SK-N-SH (cell line): ENCODE measurements around the gene DGUOK. TPM values are rescaled to one million over a fixed set of nuclear protein-coding genes. Genes with fewer than 3 reads are reported as not detected.
A peak's percentile ranks its signal among the peaks of the same experiment; 100 is the strongest.

Experiments
- CTCF ChIA-PET: fragments of 300-600, 350-600 bp; formaldehyde crosslinking; extraction: SDS; loops from one replicate; lab custom pipeline; 2021; lab: Yijun Ruan, JAX
- POLR2A ChIA-PET: fragments of 350-600 bp; sonication (Branson Sonifier 250); formaldehyde crosslinking; extraction: SDS; loops from one replicate; lab custom pipeline; 2020; ENCODE audit warnings: antibody characterized with exemption, inconsistent platforms; lab: Yijun Ruan, JAX
- DNase-seq: peaks from one replicate; pipeline ENCODE4 v3.0.0; 2012
- H2AFZ ChIP-seq: fragments of 200-600 bp; sonication (generic); 2 replicates; pipeline ENCODE4 v1.8.1; 2016; ENCODE audit warnings: antibody characterized with exemption, mild to moderate bottlenecking, low read depth
- H3F3A ChIP-seq: fragments of 200-600 bp; sonication (generic); replicated peaks from 2 replicates; pipeline ENCODE3; 2016; ENCODE audit warnings: antibody characterized with exemption, mild to moderate bottlenecking; ENCODE audit not compliant: insufficient read depth
- H3K27ac ChIP-seq, 2 experiments: fragments of 200-500 bp in 1 of 2; fragments of 200-600 bp in 1 of 2; sonication (Bioruptor generic) in 1 of 2; sonication (generic), shearing (Covaris generic) in 1 of 2; 2 replicates each; pipeline versions ENCODE4 v1.5.1 to v1.6.1; 2014 to 2016; ENCODE audit warnings: low read depth in 2 of 2, inconsistent platforms in 1 of 2, low read length in 1 of 2, mild to moderate bottlenecking in 1 of 2, mixed read lengths in 1 of 2
- H3K27me3 ChIP-seq: fragments of 200-600 bp; sonication (generic), shearing (Covaris generic); 2 replicates; pipeline ENCODE4 v1.6.1; 2016; ENCODE audit warnings: mixed run types; ENCODE audit not compliant: insufficient read depth
- H3K36me3 ChIP-seq, 2 experiments: fragments of 200-500 bp in 1 of 2; fragments of 200-600 bp in 1 of 2; sonication (Bioruptor generic) in 1 of 2; sonication (generic) in 1 of 2; replicated peaks in 1 of 2; 2 replicates each; pipeline versions ENCODE3 to v1.5.1; 2014 to 2016; ENCODE audit warnings: low read length in 1 of 2, mild to moderate bottlenecking in 1 of 2; ENCODE audit not compliant: insufficient read depth in 2 of 2, control insufficient read depth in 1 of 2
- H3K4me1 ChIP-seq, 2 experiments: fragments of 200-500 bp in 1 of 2; fragments of 200-600 bp in 1 of 2; sonication (Bioruptor generic) in 1 of 2; sonication (generic), shearing (Covaris generic) in 1 of 2; 2 replicates each; pipeline versions ENCODE4 v1.5.1 to v1.6.1; 2014 to 2016; ENCODE audit warnings: low read depth in 1 of 2, low read length in 1 of 2, mixed run types in 1 of 2; ENCODE audit not compliant: insufficient read depth in 2 of 2, control insufficient read depth in 1 of 2
- H3K4me2 ChIP-seq: fragments of 200-600 bp; sonication (generic), shearing (Covaris generic); 2 replicates; pipeline ENCODE4 v1.6.1; 2017; ENCODE audit warnings: mixed run types
- H3K4me3 ChIP-seq, 2 experiments: fragments of 200-500 bp in 1 of 2; fragments of 200-600 bp in 1 of 2; sonication (Bioruptor generic) in 1 of 2; sonication (generic), shearing (Covaris generic) in 1 of 2; 2 replicates each; pipeline versions ENCODE4 v1.5.1 to v1.8.1; 2014 to 2016; ENCODE audit warnings: low read depth in 2 of 2, inconsistent platforms in 1 of 2, low read length in 1 of 2, mild to moderate bottlenecking in 1 of 2, mixed read lengths in 1 of 2, moderate library complexity in 1 of 2
- H3K79me2 ChIP-seq: fragments of 200-600 bp; sonication (generic); 2 replicates; pipeline ENCODE4 v1.8.1; 2017; ENCODE audit warnings: mild to moderate bottlenecking; ENCODE audit not compliant: insufficient read depth
- H3K9ac ChIP-seq: fragments of 200-600 bp; sonication (generic); 2 replicates; pipeline ENCODE4 v1.6.1; 2017; ENCODE audit warnings: mixed run types
- H3K9me2 ChIP-seq: fragments of 200-600 bp; sonication (generic); 2 replicates; pipeline ENCODE4 v1.6.1; 2017; ENCODE audit warnings: mixed run types
- H3K9me3 ChIP-seq: fragments of 200-600 bp; sonication (generic); 2 replicates; pipeline ENCODE4 v1.6.1; 2017; ENCODE audit warnings: mixed run types, mild to moderate bottlenecking, moderate library complexity
- H4K20me1 ChIP-seq: fragments of 200-600 bp; sonication (generic); 2 replicates; pipeline ENCODE4 v1.6.1; 2017; ENCODE audit warnings: mild to moderate bottlenecking, mixed run types; ENCODE audit not compliant: insufficient read depth
- CHD2 ChIP-seq: fragments of 150-350 bp; IDR thresholded peaks from 2 replicates; pipeline ENCODE4 v1.6.1; 2018; ENCODE audit warnings: low read length; ENCODE audit not compliant: partially characterized antibody
- CTCF ChIP-seq: fragments of 200-600 bp; sonication (generic); IDR thresholded peaks from 2 replicates; pipeline ENCODE4 v1.6.1; 2017; ENCODE audit warnings: antibody characterized with exemption, mild to moderate bottlenecking, moderate library complexity
- ELF1 ChIP-seq: IDR thresholded peaks from 2 replicates; pipeline ENCODE4 v1.4.0; 2012
- EP300 ChIP-seq, 2 experiments: IDR thresholded peaks; 2 replicates each; pipeline versions ENCODE4 v1.4.0 to v1.6.1; 2012; ENCODE audit warnings: borderline replicate concordance in 1 of 2, low read depth in 1 of 2, low read length in 1 of 2
- EZH2phosphoT487 ChIP-seq: fragments of 200-600 bp; sonication (generic); IDR thresholded peaks from 2 replicates; pipeline ENCODE4 v1.6.1; 2017; ENCODE audit warnings: low read depth, mixed run types, mild to moderate bottlenecking, antibody characterized with exemption, moderate library complexity, borderline replicate concordance
- FOSL2 ChIP-seq: IDR thresholded peaks from 2 replicates; pipeline ENCODE4 v1.4.0; 2012; ENCODE audit warnings: low read depth, mild to moderate bottlenecking, moderate library complexity, borderline replicate concordance
- GABPA ChIP-seq: IDR thresholded peaks from 2 replicates; pipeline ENCODE4 v1.4.0; 2012; ENCODE audit warnings: low read depth, mild to moderate bottlenecking
- GATA2 ChIP-seq: sonication (generic); formaldehyde crosslinking; IDR thresholded peaks from 2 replicates; pipeline ENCODE4 v1.5.0; 2020; ENCODE audit warnings: mild to moderate bottlenecking, missing genetic modification reagents
- IRF3 ChIP-seq: fragments of 150-350 bp; IDR thresholded peaks from 2 replicates; pipeline ENCODE4 v1.6.1; 2016; ENCODE audit warnings: mild to moderate bottlenecking, low read depth, low read length
- JUND ChIP-seq: IDR thresholded peaks from 2 replicates; pipeline ENCODE4 v1.4.0; 2012
- MAX ChIP-seq: IDR thresholded peaks from 2 replicates; pipeline ENCODE4 v1.4.0; 2012; ENCODE audit warnings: low read depth
- NFIC ChIP-seq: IDR thresholded peaks from 2 replicates; pipeline ENCODE4 v1.4.0; 2012; ENCODE audit warnings: borderline replicate concordance
- PBX3 ChIP-seq: IDR thresholded peaks from 2 replicates; pipeline ENCODE4; 2012
- POLR2AphosphoS5 ChIP-seq: IDR thresholded peaks from 2 replicates; pipeline ENCODE4 v1.6.1; 2012; ENCODE audit warnings: low read depth, low read length
- RFX5 ChIP-seq: IDR thresholded peaks from 2 replicates; pipeline ENCODE4 v1.6.1; 2012; ENCODE audit warnings: mild to moderate bottlenecking, improper control_type of control experiment, low read length
- SIN3A ChIP-seq: IDR thresholded peaks from 2 replicates; pipeline ENCODE4 v1.6.1; 2012; ENCODE audit warnings: low read depth, mild to moderate bottlenecking, low read length, moderate library complexity, borderline replicate concordance
- TCF12 ChIP-seq: IDR thresholded peaks from 2 replicates; pipeline ENCODE4 v1.4.0; 2012
- TEAD4 ChIP-seq: IDR thresholded peaks from 2 replicates; pipeline ENCODE4 v1.4.0; 2012; ENCODE audit warnings: mild to moderate bottlenecking, borderline replicate concordance; ENCODE audit not compliant: insufficient read depth
- USF1 ChIP-seq: IDR thresholded peaks from 2 replicates; pipeline ENCODE4 v1.4.0; 2012; ENCODE audit warnings: low read depth, borderline replicate concordance
- YY1 ChIP-seq: IDR thresholded peaks from 2 replicates; pipeline ENCODE4 v1.4.0; 2012; ENCODE audit warnings: low read depth, mild to moderate bottlenecking
- WGBS: methylation state at CpG from one replicate; pipeline ENCODE4 v1.1.6; 2017; ENCODE audit warnings: low lambda C conversion rate; 5-methylcytosine and 5-hydroxymethylcytosine counted together
- polyA plus RNA-seq, 3 experiments: library from polyadenylated mRNA; depleted of rRNA; stranded (reverse); fragments of >200 nt; gene quantifications; 2 replicates each; pipeline ENCODE4 v1.2.3, GENCODE V29; 2012

DGUOK gene
- polyA plus RNA-seq, 1 of the 3 experiments (the other 2 are of a cell fraction), result 122 TPM

- no peak overlapping the region for H2AFZ ChIP-seq
- H3K9me2 ChIP-seq, result no peaks in the 10 kb centered on the region
- TF ChIP-seq TEAD4, result no peak
- TF ChIP-seq, all 33 proteins: peak for 0
- ChIA-PET POLR2A (no interaction called here), CTCF (interaction anchor here (1.0 kb wide), 1 partner anchor 9 kb away, joined by 3 read pairs; no protein-coding TSS in a partner anchor)
- H3K36me3 ChIP-seq, result no peaks in the 10 kb centered on the region
- H3K27me3 ChIP-seq, result no peaks in the 10 kb centered on the region
- no peak for DNase-seq
- whole genome bisulfite sequencing, result 78% methylated on average over 5 of the region's 5 CpGs
- H4K20me1 ChIP-seq, result no peaks in the 10 kb centered on the region
- 0 out of 2 replicates have a peak overlapping the region, but pooled peaks have one; percentile 40 for H3K4me2 ChIP-seq
- no peak overlapping the region for H3K27ac ChIP-seq
- H3K4me1 ChIP-seq, result peaks cover 4 to 29% of the 10 kb centered on the region in 2 experiments; a peak in 3 of 4 replicates
- H3K79me2 ChIP-seq, result no peaks in the 10 kb centered on the region
- peaks cover 19% of the 10 kb centered on the region for H3F3A ChIP-seq
- H3K9ac ChIP-seq, result no peak overlapping the region
- no peak overlapping the region for H3K4me3 ChIP-seq
- H3K9me3 ChIP-seq, result no peaks in the 10 kb centered on the region
These were observed 52.3 kb downstream of the DGUOK start for GRCh38 chr2:73979021-73979420.

- Histone ChIP-seq H3K4me2 (0 out of 2 replicates have a peak overlapping the region, but pooled peaks have one; percentile 40), H3F3A (peaks cover 19% of the 10 kb centered on the region), H4K20me1 (no peaks in the 10 kb centered on the region), H3K9me3 (no peaks in the 10 kb centered on the region), H3K27ac (0 out of 4 replicates have a peak overlapping the region, but pooled peaks of 1 of the 2 experiments have one; percentile 3), H2AFZ (no peak overlapping the region), H3K4me3 (no peak overlapping the region), H3K4me1 (peaks cover 4 to 33% of the 10 kb centered on the region in 2 experiments; a peak in 3 of 4 replicates), H3K79me2 (no peaks in the 10 kb centered on the region), H3K27me3 (no peaks in the 10 kb centered on the region), H3K9me2 (no peaks in the 10 kb centered on the region), H3K36me3 (no peaks in the 10 kb centered on the region), H3K9ac (no peak overlapping the region)
- WGBS, result 8% methylated on average over 3 of the region's 3 CpGs
- ChIA-PET POLR2A (no interaction called here), CTCF (no interaction called here)
- peak; percentile 50; the same call in 1 of the 2 replicates for TF ChIP-seq MAX
- TF ChIP-seq NFIC, result no peak
- TF ChIP-seq USF1, result no peak
- TF ChIP-seq TCF12, result peak; percentile 54; the same call in 1 of the 2 replicates
- TF ChIP-seq IRF3, result no peak
- TF ChIP-seq PBX3, result peak; percentile 71
- no peak for TF ChIP-seq CTCF
- TF ChIP-seq FOSL2, result peak; percentile 70; the same call in 1 of the 2 replicates
- TF ChIP-seq SIN3A, result no peak
- no peak for TF ChIP-seq ELF1
- no peak for TF ChIP-seq YY1
- TF ChIP-seq EZH2phosphoT487, result no peak
- no peak for TF ChIP-seq EP300 (IDR thresholded peaks at IDR 0.05; ENCODE audit: borderline replicate concordance in 1 of 2, low read depth in 1 of 2, low read length in 1 of 2)
- peak; percentile 37 for TF ChIP-seq POLR2AphosphoS5
- no peak for TF ChIP-seq GATA2
- TF ChIP-seq CHD2, result no peak
- no peak for TF ChIP-seq GABPA
- no peak for TF ChIP-seq RFX5
- TF ChIP-seq JUND, result peak; percentile 62; the same call in 1 of the 2 replicates
- DNase-seq, result no peak
These were observed 53.0 kb downstream of the DGUOK start for GRCh38 chr2:73979686-73980085.
